ENCODE data around the gene GRM8. TPM values are rescaled to one million over a fixed set of nuclear protein-coding genes. Genes with fewer than 3 reads are reported as not detected.

GRM8 gene
- total RNA-seq, 1 experiment from 2014 or later: not detected

GRCh38 chr7:126931581-126931980 is 321.2 kb downstream of the GRM8 start:
- no peaks in the 10 kb centered on the region for H3K9me3 ChIP-seq (ENCODE audit: low read length)
- no peaks in the 10 kb centered on the region for H3K27me3 ChIP-seq (ENCODE audit: low read length)
- ATAC-seq (no peak), DNase-seq (no peak)
- no peak overlapping the region for H3K4me3 ChIP-seq (ENCODE audit: low read length)
- H3F3A ChIP-seq (ENCODE audit: low read length, unreplicated experiment): no peaks in the 10 kb centered on the region
- H4K20me1 ChIP-seq (ENCODE audit: low read length): no peaks in the 10 kb centered on the region
- no peak overlapping the region for H3K4me2 ChIP-seq (ENCODE audit: low read length)
- no peaks in the 10 kb centered on the region for H3K4me1 ChIP-seq (ENCODE audit: insufficient read depth, low read length)
- H3K79me2 ChIP-seq (ENCODE audit: low read length): no peaks in the 10 kb centered on the region
- H3K9me2 ChIP-seq (replicated peaks; ENCODE audit: low read length): no peaks in the 10 kb centered on the region
- POLR2A ChIA-PET (ENCODE audit: unreplicated experiment): no interaction called here
- no peak overlapping the region for H2AFZ ChIP-seq (ENCODE audit: low read length)
- no peak overlapping the region for H3K9ac ChIP-seq (ENCODE audit: low read length)
- TF ChIP-seq CTCF (conservative IDR thresholded peaks at IDR 0.05; ENCODE audit: low read depth, low read length) (no peak), EZH2phosphoT487 (IDR thresholded peaks at IDR 0.05; ENCODE audit: borderline replicate concordance, low read length) (no peak), EZH2 (IDR thresholded peaks at IDR 0.05; ENCODE audit: low read length, unreplicated experiment) (no peak)
- H3K27ac ChIP-seq (ENCODE audit: low read length): no peak overlapping the region
- BruUV-seq (replicated peaks): no TSS peak
- H3K36me3 ChIP-seq (ENCODE audit: low read depth, low read length): no peaks in the 10 kb centered on the region
- intact Hi-C loops (cut with micrococcal nuclease): no loop called here
- CTCF ChIA-PET: no interaction called here

- intact Hi-C loops (cut with micrococcal nuclease): no loop called here
Observed at GRCh38 chr7:126930166-126930565, 322.6 kb downstream of the GRM8 start.

More at GRCh38 chr7:126930166-126930565, 322.6 kb downstream of the GRM8 start:
- no peaks in the 10 kb centered on the region for H3K27me3 ChIP-seq (ENCODE audit: low read length)
- no peaks in the 10 kb centered on the region for H3K4me1 ChIP-seq (ENCODE audit: insufficient read depth, low read length)
- BruUV-seq (replicated peaks): no TSS peak
- H3K9me3 ChIP-seq (ENCODE audit: low read length): no peaks in the 10 kb centered on the region
- H3K79me2 ChIP-seq (ENCODE audit: low read length): no peaks in the 10 kb centered on the region
- H3K4me3 ChIP-seq (ENCODE audit: low read length): no peak overlapping the region
- H4K20me1 ChIP-seq (ENCODE audit: low read length): no peaks in the 10 kb centered on the region
- ChIA-PET CTCF (interaction anchor here (0.6 kb wide), 1 partner anchor 354 kb away, joined by 10 read pairs; no protein-coding TSS in a partner anchor), POLR2A (ENCODE audit: unreplicated experiment) (no interaction called here)
- DNase-seq: no peak
- no peak overlapping the region for H3K4me2 ChIP-seq (ENCODE audit: low read length)
- H3K36me3 ChIP-seq (ENCODE audit: low read depth, low read length): no peaks in the 10 kb centered on the region
- H3K9ac ChIP-seq (ENCODE audit: low read length): no peak overlapping the region
- no peaks in the 10 kb centered on the region for H3F3A ChIP-seq (ENCODE audit: low read length, unreplicated experiment)
- no peak for ATAC-seq
- no peak overlapping the region for H2AFZ ChIP-seq (ENCODE audit: low read length)
- H3K9me2 ChIP-seq (replicated peaks; ENCODE audit: low read length): no peaks in the 10 kb centered on the region
- no peak overlapping the region for H3K27ac ChIP-seq (ENCODE audit: low read length)
- TF ChIP-seq EZH2phosphoT487 (IDR thresholded peaks at IDR 0.05; ENCODE audit: borderline replicate concordance, low read length) (no peak), CTCF (conservative IDR thresholded peaks at IDR 0.05; ENCODE audit: low read depth, low read length) (no peak), EZH2 (IDR thresholded peaks at IDR 0.05; ENCODE audit: low read length, unreplicated experiment) (no peak)

Measured in PC-3 (cell line).